Right renal pelvis (tissue), 4 donors: ENCODE results near the gene HAUS6. TPM values are rescaled to one million over a fixed set of nuclear protein-coding genes. Genes with fewer than 3 reads are reported as not detected.
A peak's percentile ranks its signal among the peaks of the same experiment; 100 is the strongest.
"Not testable (repeated sequence)": the region's sequence is repeated elsewhere in the genome, so short reads cannot be mapped to it uniquely, and the experiment has no call there.

Experiments
- DNase-seq, 4 donors: peaks; one replicate each; pipeline ENCODE4 v3.0.0-alpha.2; 2013; ENCODE audit warnings: low read depth in 4 of 4, low spot score in 3 of 4, missing footprints in 1 of 4
- polyA plus RNA-seq, 4 donors: library from polyadenylated mRNA; unstranded; fragments of 120-200 nt; gene quantifications; one replicate each; pipeline ENCODE4 v1.2.1, GENCODE V29; 2013; ENCODE audit not compliant: insufficient read length in 4 of 4

The HAUS6 gene, protein sequence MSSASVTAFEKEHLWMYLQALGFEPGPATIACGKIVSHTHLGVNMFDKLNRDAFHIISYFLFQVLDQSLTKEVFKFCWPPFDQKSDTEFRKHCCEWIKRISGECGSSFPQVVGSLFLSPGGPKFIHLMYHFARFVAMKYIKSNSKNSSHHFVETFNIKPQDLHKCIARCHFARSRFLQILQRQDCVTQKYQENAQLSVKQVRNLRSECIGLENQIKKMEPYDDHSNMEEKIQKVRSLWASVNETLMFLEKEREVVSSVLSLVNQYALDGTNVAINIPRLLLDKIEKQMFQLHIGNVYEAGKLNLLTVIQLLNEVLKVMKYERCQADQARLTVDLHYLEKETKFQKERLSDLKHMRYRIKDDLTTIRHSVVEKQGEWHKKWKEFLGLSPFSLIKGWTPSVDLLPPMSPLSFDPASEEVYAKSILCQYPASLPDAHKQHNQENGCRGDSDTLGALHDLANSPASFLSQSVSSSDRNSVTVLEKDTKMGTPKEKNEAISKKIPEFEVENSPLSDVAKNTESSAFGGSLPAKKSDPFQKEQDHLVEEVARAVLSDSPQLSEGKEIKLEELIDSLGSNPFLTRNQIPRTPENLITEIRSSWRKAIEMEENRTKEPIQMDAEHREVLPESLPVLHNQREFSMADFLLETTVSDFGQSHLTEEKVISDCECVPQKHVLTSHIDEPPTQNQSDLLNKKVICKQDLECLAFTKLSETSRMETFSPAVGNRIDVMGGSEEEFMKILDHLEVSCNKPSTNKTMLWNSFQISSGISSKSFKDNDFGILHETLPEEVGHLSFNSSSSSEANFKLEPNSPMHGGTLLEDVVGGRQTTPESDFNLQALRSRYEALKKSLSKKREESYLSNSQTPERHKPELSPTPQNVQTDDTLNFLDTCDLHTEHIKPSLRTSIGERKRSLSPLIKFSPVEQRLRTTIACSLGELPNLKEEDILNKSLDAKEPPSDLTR
- 10 to 100 TPM; 17.3 to 23.3 (median 21.1) TPM for polyA plus RNA-seq

GRCh38 chr9:19102631-19103345, at the start of gene HAUS6:
TSS of gene HAUS6 (minus strand) at chr9:19102904. CDS start at chr9:19102651, 253 bp downstream.
- DNase-seq: peak; percentile 91 to 95 (median 94)

DNA sequence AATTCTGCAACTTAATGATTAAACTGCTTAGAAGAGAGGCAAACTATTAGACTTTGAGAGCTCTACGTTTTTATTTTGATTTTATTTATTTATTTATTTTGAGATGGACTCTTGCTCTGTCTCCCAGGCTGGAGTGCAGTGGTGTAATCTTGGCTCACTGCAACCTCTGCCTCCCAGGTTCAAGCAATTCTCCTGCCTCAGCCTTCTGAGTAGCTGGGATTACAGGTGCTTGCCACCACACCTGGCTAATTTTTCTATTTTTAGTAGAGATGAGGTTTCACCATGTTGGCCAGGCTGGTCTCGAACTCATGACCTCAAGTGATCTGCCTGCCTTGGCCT, 49.4 kb upstream of the HAUS6 start:
- not testable (repeated sequence) for DNase-seq

GRCh38 chr9:19151425-19152159, 48.9 kb upstream of the HAUS6 start:
- no peak for DNase-seq

GRCh38 chr9:19149230-19149629, 46.5 kb upstream of the HAUS6 start:
- no peak for DNase-seq

GRCh38 chr9:19148187-19148586, 45.5 kb upstream of the HAUS6 start:
- no peak for DNase-seq

GRCh38 chr9:19146441-19147024, 43.8 kb upstream of the HAUS6 start:
- no peak for DNase-seq

DNA sequence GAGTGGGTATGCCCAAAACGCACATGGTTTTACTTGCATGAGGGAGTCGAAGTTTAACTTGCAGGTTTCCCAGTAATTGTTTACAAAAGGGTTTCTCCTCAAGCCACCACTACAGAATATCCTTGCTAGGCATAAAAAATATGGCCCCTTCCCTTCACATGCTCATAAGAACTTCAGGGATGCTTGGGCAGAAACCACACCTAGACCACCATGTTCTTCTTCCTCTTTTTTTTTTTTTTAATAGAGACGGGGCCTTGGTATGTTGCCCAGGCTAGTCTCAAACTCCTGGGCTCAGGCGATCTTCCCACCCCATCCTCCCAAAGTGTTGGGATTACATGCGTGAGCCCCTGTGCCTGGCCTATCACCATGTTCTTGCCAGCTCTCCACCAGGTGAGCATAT, 43.2 kb upstream of the HAUS6 start:
- no peak for DNase-seq

- DNase-seq: no peak
Measured at GRCh38 chr9:19140259-19140658, 37.6 kb upstream of the HAUS6 start.

DNA sequence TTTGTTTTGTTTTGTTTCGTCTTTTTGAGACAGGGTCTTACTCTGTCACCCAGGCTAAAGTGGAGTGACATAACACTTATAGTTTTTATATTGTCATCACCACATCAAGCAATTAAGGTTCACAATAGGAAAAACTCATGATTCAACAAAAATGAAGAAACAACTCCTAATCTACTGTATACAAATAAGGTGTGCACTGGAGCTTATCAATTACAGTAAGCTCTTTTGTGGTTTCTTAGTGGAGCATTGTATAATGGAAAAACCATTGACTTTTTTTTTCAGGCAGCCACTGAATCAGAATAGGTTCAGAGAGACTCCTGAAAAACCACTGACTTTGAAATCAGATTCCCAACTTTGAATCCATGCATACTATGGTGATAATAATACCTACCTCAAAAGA, 35.4 kb upstream of the HAUS6 start:
- DNase-seq: no peak

DNA sequence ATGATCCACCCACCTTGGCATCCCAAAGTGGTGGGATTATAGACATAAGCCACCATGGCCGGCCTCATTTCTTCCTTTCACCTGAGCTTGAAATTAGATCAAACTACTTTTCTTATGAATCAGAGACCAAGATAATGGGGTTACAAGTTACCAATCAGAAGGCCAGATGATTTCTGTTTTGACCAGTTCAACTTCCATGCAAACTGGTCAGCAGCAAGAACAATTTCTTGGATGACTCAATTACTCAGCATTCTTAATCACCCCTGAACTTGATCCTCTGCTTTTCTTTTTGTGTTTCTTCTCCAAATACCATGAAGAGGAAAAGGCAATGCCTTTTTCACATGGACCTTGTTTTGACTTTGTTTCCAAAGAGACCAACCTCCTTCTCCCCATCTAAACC, 34.6 kb upstream of the HAUS6 start:
- no peak for DNase-seq

DNA sequence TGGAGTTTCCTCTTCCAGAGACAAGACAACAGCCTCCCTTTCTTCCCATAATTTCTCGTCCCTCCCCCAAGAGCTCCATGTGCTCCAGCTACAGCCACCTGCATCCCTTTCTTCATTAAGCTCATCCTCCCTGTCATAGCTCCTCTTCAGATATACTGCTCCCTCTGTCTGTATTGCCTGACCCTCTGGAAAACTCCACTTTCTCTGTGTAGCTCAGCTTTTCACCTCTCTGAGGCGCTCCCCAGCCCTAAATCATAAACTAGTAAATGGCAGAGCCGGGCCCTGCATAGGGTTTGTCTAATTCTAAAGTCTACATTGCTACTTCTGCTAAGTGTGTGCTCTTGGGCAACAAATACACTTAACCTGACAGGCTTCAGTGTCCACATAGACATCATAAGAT, 33.4 kb upstream of the HAUS6 start:
- no peak for DNase-seq

DNA sequence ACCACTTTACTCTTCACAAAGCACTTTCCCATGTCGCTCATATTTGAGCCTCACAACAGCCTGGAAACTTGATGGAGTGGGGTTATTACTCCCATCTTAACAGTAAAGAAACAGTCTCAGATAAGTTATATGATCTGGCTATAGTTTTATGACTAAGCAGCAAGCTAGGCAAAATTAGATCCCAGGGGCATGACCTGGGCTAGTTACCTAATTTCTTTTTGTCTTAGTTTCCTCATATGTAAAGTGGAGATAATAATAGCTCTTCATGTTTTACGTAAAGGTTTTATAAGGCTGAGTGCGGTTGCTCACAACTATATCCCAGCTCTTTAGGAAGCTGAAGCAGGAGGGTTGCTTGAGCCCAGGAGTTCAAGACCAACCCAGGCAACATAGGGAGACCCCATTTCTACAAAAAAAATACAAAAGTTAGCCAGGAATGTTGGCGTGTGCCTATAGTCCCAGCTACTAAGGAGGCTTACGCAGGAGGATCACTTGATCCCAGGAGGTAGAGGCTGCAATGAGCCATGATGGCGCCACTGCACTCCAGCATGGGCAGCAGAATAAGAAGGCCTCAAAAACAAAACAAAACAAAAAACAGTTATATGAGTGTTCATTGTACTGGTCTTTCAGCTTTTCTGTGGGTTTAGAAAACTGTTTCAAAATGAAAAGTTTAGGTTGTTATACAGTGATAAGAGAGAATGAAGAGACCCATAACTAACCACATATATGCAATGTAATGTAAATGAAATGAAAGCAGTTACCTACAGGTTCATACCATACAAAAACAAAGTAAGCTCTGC, 31.0 kb upstream of the HAUS6 start:
- DNase-seq: no peak

GRCh38 chr9:19130436-19130835, 27.7 kb upstream of the HAUS6 start:
- DNase-seq: no peak

DNA sequence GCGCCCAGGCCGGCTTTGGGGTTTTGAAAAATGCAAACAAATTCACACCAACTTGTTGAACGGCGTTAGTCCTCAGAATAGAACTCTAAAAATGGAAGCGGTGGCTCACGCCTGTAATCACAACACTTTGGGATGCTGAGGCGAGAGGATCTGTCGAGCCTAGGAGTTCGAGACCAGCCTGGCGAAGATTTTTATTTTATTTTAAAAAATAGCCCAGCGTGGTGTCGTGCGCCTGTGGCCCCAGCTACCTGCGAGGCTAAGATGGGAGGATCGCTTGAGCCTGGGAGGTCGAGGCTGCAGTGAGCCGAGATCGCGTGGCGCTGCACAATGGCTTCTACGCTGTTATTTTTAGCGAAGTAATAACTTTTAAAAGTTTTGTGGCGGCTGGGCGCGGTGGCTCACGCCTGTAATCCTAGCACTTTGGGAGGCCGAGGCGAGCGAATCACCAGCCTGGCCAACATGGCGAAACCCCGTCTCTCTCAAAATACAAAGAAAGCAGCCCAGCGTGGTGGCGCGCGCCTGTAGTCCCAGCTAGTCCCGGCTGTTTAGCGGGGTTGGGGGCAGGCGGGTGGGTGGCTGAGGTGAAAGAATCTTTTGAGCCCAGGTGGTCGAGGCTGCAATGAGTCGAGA, 25.3 kb upstream of the HAUS6 start:
- DNase-seq: no peak

- DNase-seq: no peak
Measured at GRCh38 chr9:19124430-19124793, 21.7 kb upstream of the HAUS6 start.

GRCh38 chr9:19122490-19123042, 19.9 kb upstream of the HAUS6 start:
- no peak for DNase-seq

DNA sequence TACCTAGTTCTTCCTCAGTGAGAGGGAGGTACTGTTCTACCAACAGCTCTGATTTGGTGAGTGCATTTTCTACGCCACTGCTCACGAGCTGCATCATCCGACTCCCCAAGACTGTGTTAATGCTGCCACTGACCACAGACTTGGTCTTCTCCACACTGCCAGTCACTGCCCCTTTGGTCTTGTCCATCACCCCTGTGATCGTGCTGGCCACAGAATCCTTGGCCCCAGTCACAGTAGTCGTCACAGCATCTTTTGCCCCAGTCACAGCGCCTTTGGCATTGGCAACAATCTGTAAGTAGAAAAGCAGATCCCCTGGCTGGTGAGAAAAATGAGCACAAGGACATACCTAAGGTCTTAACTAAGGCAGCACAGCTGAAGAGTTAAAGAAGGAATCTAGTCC, 18.2 kb upstream of the HAUS6 start:
- no peak for DNase-seq

DNA sequence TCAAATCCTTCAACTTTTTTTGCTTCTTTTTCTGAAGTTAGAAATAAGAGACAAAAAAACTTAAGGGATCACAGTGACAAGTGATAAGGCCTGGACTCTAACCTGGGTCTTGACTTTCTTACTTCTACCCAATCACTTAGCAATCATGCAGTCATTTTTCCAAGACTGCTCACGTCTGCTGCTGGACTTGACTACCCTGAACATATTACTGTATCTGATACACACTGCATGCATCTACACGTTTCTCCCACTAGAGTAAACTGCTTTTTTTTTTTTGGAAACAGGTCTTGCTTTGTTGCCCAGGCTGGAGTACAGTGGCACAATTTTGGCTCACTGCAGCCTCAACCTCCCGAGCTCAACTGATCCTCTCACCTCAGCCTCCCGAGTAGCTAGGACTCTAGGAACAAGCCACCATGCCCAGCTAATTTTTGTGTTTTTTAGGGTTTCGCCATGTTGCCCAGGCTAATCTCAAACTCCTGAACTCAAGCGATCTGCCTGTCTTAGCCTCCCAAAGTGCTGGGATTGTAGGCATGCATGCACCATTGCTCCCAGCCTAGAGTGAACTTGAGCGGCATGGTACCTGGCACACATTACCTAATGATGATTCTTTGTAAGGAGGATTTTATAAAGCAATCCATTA, 17.2 kb upstream of the HAUS6 start:
- DNase-seq: no peak
